MCF 10A (cell line): ENCODE data around the gene NR5A1. TPM values are rescaled to one million over a fixed set of nuclear protein-coding genes. Genes with fewer than 3 reads are reported as not detected.

Experiments
- BruUV-seq: library from RNA; stranded (reverse); fragments of 400-500 nt; replicated peaks from 2 replicates; lab custom pipeline; 2021; lab: Mats Ljungman, UMichigan
- CTCF ChIA-PET: fragments of 300-600 bp; sonication (Branson Sonifier 250); formaldehyde crosslinking; extraction: SDS; loops from one replicate; lab custom pipeline; 2021; ENCODE audit warnings: antibody characterized with exemption, inconsistent platforms; lab: Yijun Ruan, JAX
- POLR2A ChIA-PET: fragments of 300-600, 350-650 bp; sonication (Branson Sonifier 250); formaldehyde crosslinking; extraction: SDS; loops from one replicate; lab custom pipeline; 2020; ENCODE audit warnings: antibody characterized with exemption, inconsistent platforms; lab: Yijun Ruan, JAX
- DNase-seq: peaks from one replicate; pipeline ENCODE4 v3.0.0-alpha.2; 2018; ENCODE audit not compliant: unreplicated experiment
- H3K27ac Mint-ChIP-seq: one replicate; pipeline ENCODE4 v1.8.0; 2022; ENCODE audit warnings: mild to moderate bottlenecking, low read depth, mixed read lengths; ENCODE audit not compliant: unreplicated experiment
- H3K27me3 Mint-ChIP-seq: one replicate; pipeline ENCODE4 v1.8.0; 2022; ENCODE audit warnings: mixed read lengths; ENCODE audit not compliant: insufficient read depth, unreplicated experiment
- H3K36me3 Mint-ChIP-seq: one replicate; pipeline ENCODE4 v1.8.0; 2022; ENCODE audit warnings: mild to moderate bottlenecking, moderate library complexity, mixed read lengths; ENCODE audit not compliant: insufficient read depth, unreplicated experiment
- H3K4me1 Mint-ChIP-seq: one replicate; pipeline ENCODE4 v1.8.0; 2022; ENCODE audit warnings: mixed read lengths; ENCODE audit not compliant: insufficient read depth, unreplicated experiment
- H3K4me3 Mint-ChIP-seq: one replicate; pipeline ENCODE4 v1.8.0; 2022; ENCODE audit warnings: mild to moderate bottlenecking, moderate library complexity, mixed read lengths; ENCODE audit not compliant: unreplicated experiment
- H3K9me3 Mint-ChIP-seq: one replicate; pipeline ENCODE4 v1.8.0; 2022; ENCODE audit warnings: mixed read lengths; ENCODE audit not compliant: unreplicated experiment
- intact Hi-C: fragments of 100-400 bp; cut with micrococcal nuclease; formaldehyde crosslinking; loops from 2 replicates; pipeline ENCODE4 v1.14.1; 2022
- total RNA-seq: library from RNA; stranded (reverse); gene quantifications from 2 replicates; pipeline ENCODE4 v1.2.3, GENCODE V29; 2022
- TF ChIP-seq, protein P1 (sequence below): fragments of 200-600 bp; IDR thresholded peaks from one replicate; pipeline ENCODE4 v1.8.0; 2022; ENCODE audit warnings: antibody characterized with exemption, mild to moderate bottlenecking; ENCODE audit not compliant: unreplicated experiment

The NR5A1 gene
- total RNA-seq, 1 experiment from 2014 or later: not detected

DNA sequence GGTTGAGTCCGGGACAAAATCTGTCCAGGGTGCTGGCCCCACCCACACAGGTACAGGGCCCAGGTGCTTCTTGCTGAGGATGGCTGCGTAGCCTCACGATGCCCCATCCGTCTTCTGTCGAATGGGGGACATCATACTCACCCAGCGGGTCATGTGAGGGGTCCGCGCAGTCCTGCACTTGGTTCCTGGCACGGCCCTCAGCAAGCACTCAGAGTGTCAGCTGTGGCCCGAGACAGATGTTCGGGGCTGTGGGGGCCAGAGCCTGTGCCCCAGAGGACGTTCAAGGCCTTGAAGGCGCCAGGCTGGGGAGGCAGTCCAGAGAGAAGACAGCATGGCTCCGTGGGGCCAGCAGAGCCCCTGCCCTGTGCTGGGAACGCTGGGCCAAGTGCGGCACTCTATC is 27.8 kb downstream of the NR5A1 start:
- no peaks in the 10 kb centered on the region for H3K36me3 Mint-ChIP-seq
- no peaks in the 10 kb centered on the region for H3K9me3 Mint-ChIP-seq
- ChIA-PET CTCF (no interaction called here), POLR2A (no interaction called here)
- no peak overlapping the region for H3K4me3 Mint-ChIP-seq
- intact Hi-C loops: no loop called here
- DNase-seq: no peak
- peaks cover 16% of the 10 kb centered on the region for H3K27me3 Mint-ChIP-seq
- BruUV-seq: no TSS peak
- H3K4me1 Mint-ChIP-seq: peaks cover 4% of the 10 kb centered on the region
- H3K27ac Mint-ChIP-seq: no peak overlapping the region
- TF ChIP-seq, protein P1, sequence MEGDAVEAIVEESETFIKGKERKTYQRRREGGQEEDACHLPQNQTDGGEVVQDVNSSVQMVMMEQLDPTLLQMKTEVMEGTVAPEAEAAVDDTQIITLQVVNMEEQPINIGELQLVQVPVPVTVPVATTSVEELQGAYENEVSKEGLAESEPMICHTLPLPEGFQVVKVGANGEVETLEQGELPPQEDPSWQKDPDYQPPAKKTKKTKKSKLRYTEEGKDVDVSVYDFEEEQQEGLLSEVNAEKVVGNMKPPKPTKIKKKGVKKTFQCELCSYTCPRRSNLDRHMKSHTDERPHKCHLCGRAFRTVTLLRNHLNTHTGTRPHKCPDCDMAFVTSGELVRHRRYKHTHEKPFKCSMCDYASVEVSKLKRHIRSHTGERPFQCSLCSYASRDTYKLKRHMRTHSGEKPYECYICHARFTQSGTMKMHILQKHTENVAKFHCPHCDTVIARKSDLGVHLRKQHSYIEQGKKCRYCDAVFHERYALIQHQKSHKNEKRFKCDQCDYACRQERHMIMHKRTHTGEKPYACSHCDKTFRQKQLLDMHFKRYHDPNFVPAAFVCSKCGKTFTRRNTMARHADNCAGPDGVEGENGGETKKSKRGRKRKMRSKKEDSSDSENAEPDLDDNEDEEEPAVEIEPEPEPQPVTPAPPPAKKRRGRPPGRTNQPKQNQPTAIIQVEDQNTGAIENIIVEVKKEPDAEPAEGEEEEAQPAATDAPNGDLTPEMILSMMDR: no peak

DNA sequence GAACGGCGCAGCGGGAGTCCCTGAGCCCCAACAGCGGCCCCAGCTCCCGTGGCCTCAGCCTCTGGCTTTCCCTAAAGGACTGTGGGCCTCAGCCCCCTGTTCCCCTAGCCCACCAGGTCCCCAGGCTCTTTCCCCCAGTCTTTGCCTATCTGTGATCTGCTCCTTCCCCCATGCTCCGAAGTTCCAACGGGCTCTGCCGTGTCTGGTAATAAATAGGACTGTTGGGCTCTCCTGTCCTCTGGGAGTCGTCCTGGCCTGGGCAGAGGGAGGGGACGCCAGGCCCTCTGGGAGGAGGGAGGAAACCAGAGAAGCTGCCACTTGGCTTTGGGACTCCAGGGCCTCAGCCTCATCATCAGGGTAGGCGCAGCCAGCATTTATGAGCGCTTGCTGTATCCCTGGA is 28.8 kb downstream of the NR5A1 start:
- DNase-seq: no peak
- H3K36me3 Mint-ChIP-seq: no peaks in the 10 kb centered on the region
- no peaks in the 10 kb centered on the region for H3K9me3 Mint-ChIP-seq
- H3K4me1 Mint-ChIP-seq: peaks cover 4% of the 10 kb centered on the region
- intact Hi-C loops: no loop called here
- POLR2A ChIA-PET: no interaction called here
- H3K27ac Mint-ChIP-seq: no peak overlapping the region
- no TSS peak for BruUV-seq
- TF ChIP-seq, protein P1: no peak
- H3K4me3 Mint-ChIP-seq: no peak overlapping the region
- CTCF ChIA-PET: no interaction called here
- peaks cover 17% of the 10 kb centered on the region for H3K27me3 Mint-ChIP-seq

DNA sequence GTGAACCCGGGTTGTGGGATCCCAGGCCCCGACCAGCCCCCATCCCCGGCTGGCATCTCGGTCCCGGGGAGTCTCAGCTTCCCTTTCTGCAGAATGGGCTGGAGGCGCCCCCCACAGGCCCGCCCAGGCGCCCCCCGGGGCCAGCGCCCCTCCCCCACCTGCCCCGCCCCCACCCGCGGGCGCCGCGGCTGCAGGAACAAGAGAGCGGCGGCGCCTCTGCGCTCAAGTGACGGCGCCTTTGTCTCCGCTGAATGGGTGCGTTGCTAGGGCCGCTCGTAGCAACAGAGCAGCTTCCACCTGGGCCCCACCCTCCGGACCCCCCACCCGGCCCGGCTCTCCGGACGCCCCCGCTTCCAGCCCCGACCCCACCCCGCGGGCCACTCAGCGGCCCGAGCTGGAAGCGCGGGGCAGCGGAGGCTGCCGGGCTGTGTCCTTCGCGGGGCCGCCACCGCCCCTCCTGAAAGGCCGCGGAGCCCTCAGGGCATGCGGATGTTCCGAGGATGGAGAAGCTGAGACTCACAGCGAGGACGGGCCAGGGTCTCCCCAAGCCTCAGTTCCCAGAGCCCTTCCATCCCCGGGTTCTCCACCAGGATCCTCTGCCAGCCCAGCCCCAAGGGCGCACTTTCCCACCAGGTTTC is 29.4 kb downstream of the NR5A1 start:
- H3K27me3 Mint-ChIP-seq: peaks cover 23% of the 10 kb centered on the region
- no peaks in the 10 kb centered on the region for H3K36me3 Mint-ChIP-seq
- TF ChIP-seq, protein P1: no peak
- DNase-seq: no peak
- H3K9me3 Mint-ChIP-seq: no peaks in the 10 kb centered on the region
- CTCF ChIA-PET: no interaction called here
- no peak overlapping the region for H3K4me3 Mint-ChIP-seq
- peaks cover 4% of the 10 kb centered on the region for H3K4me1 Mint-ChIP-seq
- BruUV-seq: no TSS peak
- intact Hi-C loops: no loop called here
- no peak overlapping the region for H3K27ac Mint-ChIP-seq
- POLR2A ChIA-PET: no interaction called here

DNA sequence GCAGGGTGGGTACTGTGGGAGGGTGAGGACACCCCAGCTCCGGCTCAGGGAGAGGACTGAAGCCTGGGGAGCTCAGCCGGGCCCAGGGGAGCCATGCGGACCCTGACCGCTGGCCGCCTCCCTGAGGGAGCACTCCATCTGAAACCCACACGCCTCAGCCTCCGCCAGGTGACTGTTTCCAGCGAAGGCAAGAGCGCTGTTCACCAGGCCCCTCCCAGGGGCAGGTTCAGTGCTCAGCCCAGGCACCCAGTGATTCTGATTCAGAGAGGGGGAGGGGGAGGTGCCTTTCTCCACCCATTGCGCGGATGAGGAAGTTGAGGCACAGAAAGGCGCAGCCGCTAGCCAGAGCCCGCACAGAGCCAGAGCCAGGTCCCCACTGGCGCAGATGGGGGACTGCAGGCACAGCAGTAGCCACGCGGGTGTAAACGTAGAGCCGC is 30.0 kb downstream of the NR5A1 start:
- no peak for DNase-seq
- BruUV-seq: no TSS peak
- ChIA-PET POLR2A (no interaction called here), CTCF (no interaction called here)
- Mint-ChIP-seq H3K27me3 (peaks cover 27% of the 10 kb centered on the region), H3K36me3 (no peaks in the 10 kb centered on the region), H3K27ac (no peak overlapping the region), H3K9me3 (no peaks in the 10 kb centered on the region), H3K4me3 (no peak overlapping the region), H3K4me1 (peaks cover 4% of the 10 kb centered on the region)
- intact Hi-C loops: no loop called here
- TF ChIP-seq, protein P1: no peak
